Keratinocyte (primary cell): ENCODE data around the gene CACNG7. TPM values are rescaled to one million over a fixed set of nuclear protein-coding genes. Genes with fewer than 3 reads are reported as not detected.

Source experiments
- DNase-seq: peaks from one replicate; pipeline ENCODE4 v3.0.0-alpha.2; 2011; ENCODE audit warnings: low read depth, missing footprints, low spot score
- FAIRE-seq: peaks from 2 replicates; lab custom pipeline; 2011; peaks lifted over from hg19 to GRCh38; lab: Jason Lieb, UNC
- H2AFZ ChIP-seq: 2 replicates; pipeline ENCODE4 v1.6.0; 2012; ENCODE audit warnings: low read length, control low read depth, inconsistent platforms; ENCODE audit not compliant: control insufficient read depth
- H3K27ac ChIP-seq: 2 replicates; pipeline ENCODE4 v1.5.1; 2011; ENCODE audit warnings: low read length; ENCODE audit not compliant: control insufficient read depth, insufficient read depth
- H3K27me3 ChIP-seq: 3 replicates; pipeline ENCODE4 v1.6.0; 2011; ENCODE audit warnings: low read length; ENCODE audit not compliant: control insufficient read depth, insufficient read depth; ENCODE audit errors: extremely low read depth
- H3K36me3 ChIP-seq, 2 experiments: 2 replicates in 1 of 2; 3 replicates in 1 of 2; pipeline ENCODE4 v1.5.1; 2011; ENCODE audit warnings: low read length in 2 of 2, mild to moderate bottlenecking in 1 of 2; ENCODE audit not compliant: control insufficient read depth in 2 of 2, insufficient read depth in 2 of 2; ENCODE audit errors: extremely low read depth in 1 of 2
- H3K4me1 ChIP-seq: 3 replicates; pipeline ENCODE4 v1.5.1; 2011; ENCODE audit warnings: low read length; ENCODE audit not compliant: control insufficient read depth, insufficient read depth; ENCODE audit errors: extremely low read depth
- H3K4me2 ChIP-seq: 3 replicates; pipeline ENCODE4 v1.6.0; 2011; ENCODE audit warnings: low read depth, low read length; ENCODE audit not compliant: control insufficient read depth, insufficient read depth; ENCODE audit errors: extremely low read depth
- H3K4me3 ChIP-seq, 3 experiments: fragments of 200-600 bp in 1 of 3; sonication (generic) in 1 of 3; 2 replicates in 2 of 3; 3 replicates in 1 of 3; pipeline ENCODE4 v1.5.1; 2011 to 2016; ENCODE audit warnings: low read length in 3 of 3, mild to moderate bottlenecking in 3 of 3, control low read depth in 2 of 3, inconsistent platforms in 1 of 3, low read depth in 1 of 3, mixed read lengths in 1 of 3, mixed run types in 1 of 3, moderate library complexity in 1 of 3; ENCODE audit not compliant: control insufficient read depth in 2 of 3, insufficient read depth in 2 of 3; ENCODE audit errors: extremely low read depth in 1 of 3
- H3K79me2 ChIP-seq: 2 replicates; pipeline ENCODE4 v1.6.0; 2012; ENCODE audit warnings: low read length; ENCODE audit not compliant: control insufficient read depth, insufficient read depth
- H3K9ac ChIP-seq: 3 replicates; pipeline ENCODE4 v1.6.0; 2011; ENCODE audit warnings: low read length; ENCODE audit not compliant: control insufficient read depth, insufficient read depth; ENCODE audit errors: extremely low read depth
- H3K9me1 ChIP-seq: 3 replicates; pipeline ENCODE4 v1.6.0; 2011; ENCODE audit warnings: low read length; ENCODE audit not compliant: control insufficient read depth, insufficient read depth; ENCODE audit errors: extremely low read depth
- H3K9me3 ChIP-seq: 2 replicates; pipeline ENCODE4 v1.5.1; 2012; ENCODE audit warnings: low read depth, low read length; ENCODE audit not compliant: control insufficient read depth
- H4K20me1 ChIP-seq: 3 replicates; pipeline ENCODE4 v1.6.0; 2011; ENCODE audit warnings: low read length; ENCODE audit not compliant: control insufficient read depth, insufficient read depth; ENCODE audit errors: extremely low read depth
- EZH2 ChIP-seq: IDR thresholded peaks from one replicate; pipeline ENCODE4 v1.6.1; 2012; ENCODE audit warnings: inconsistent platforms, mild to moderate bottlenecking, low read length, moderate library complexity
- dilution Hi-C: fragments of 300-500 bp; cut with MboI; formaldehyde crosslinking; loops from one replicate; pipeline ENCODE4 v1.7.0; 2020; ENCODE audit warnings: low sequenced_read_pairs; ENCODE audit not compliant: extremely low pct_ligation_motif_present
- polyA plus RNA-seq, 5 experiments: library from polyadenylated mRNA; depleted of rRNA in 3 of 5; stranded (reverse) in 3 of 5; stranded (forward) in 1 of 5; unstranded in 1 of 5; fragments of >200 nt; gene quantifications; 1 replicate in 1 of 5; 2 replicates in 3 of 5; 3 replicates in 1 of 5; pipeline versions ENCODE4 v1.2.1 to v1.2.3, GENCODE V29; 2011 to 2012; ENCODE audit warnings: missing spikeins in 2 of 5, low read depth in 1 of 5, low replicate concordance in 1 of 5
- TF ChIP-seq, protein P1 (sequence below), 3 experiments: IDR thresholded peaks in 1 of 3; conservative IDR thresholded peaks in 1 of 3; optimal IDR thresholded peaks in 1 of 3; 2 replicates in 2 of 3; 3 replicates in 1 of 3; pipeline versions ENCODE3 to v1.5.1; 2011; ENCODE audit warnings: low read length in 3 of 3, mild to moderate bottlenecking in 3 of 3, moderate library complexity in 2 of 3, control low read depth in 1 of 3, inconsistent platforms in 1 of 3; ENCODE audit not compliant: insufficient read depth in 2 of 3; ENCODE audit errors: extremely low read depth in 1 of 3

The CACNG7 gene
- polyA plus RNA-seq, 1 donor (not counting 4 experiments of a cell fraction or from before 2014, with no cell fraction given) = not detected

GRCh38 chr19:53944933-53945332 lies 35.9 kb downstream of the CACNG7 start:
- Histone ChIP-seq H3K4me3 (no peak overlapping the region), H3K27me3 (peaks cover 19% of the 10 kb centered on the region), H3K9me1 (no peaks in the 10 kb centered on the region), H3K4me1 (no peaks in the 10 kb centered on the region), H2AFZ (no peak overlapping the region), H3K9ac (no peak overlapping the region), H4K20me1 (no peaks in the 10 kb centered on the region), H3K4me2 (no peak overlapping the region), H3K36me3 (no peaks in the 10 kb centered on the region), H3K9me3 (no peaks in the 10 kb centered on the region), H3K79me2 (no peaks in the 10 kb centered on the region), H3K27ac (no peak overlapping the region)
- TF ChIP-seq, protein P1, sequence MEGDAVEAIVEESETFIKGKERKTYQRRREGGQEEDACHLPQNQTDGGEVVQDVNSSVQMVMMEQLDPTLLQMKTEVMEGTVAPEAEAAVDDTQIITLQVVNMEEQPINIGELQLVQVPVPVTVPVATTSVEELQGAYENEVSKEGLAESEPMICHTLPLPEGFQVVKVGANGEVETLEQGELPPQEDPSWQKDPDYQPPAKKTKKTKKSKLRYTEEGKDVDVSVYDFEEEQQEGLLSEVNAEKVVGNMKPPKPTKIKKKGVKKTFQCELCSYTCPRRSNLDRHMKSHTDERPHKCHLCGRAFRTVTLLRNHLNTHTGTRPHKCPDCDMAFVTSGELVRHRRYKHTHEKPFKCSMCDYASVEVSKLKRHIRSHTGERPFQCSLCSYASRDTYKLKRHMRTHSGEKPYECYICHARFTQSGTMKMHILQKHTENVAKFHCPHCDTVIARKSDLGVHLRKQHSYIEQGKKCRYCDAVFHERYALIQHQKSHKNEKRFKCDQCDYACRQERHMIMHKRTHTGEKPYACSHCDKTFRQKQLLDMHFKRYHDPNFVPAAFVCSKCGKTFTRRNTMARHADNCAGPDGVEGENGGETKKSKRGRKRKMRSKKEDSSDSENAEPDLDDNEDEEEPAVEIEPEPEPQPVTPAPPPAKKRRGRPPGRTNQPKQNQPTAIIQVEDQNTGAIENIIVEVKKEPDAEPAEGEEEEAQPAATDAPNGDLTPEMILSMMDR (optimal IDR thresholded peaks at IDR 0.05 in 1 of 3, IDR thresholded peaks at IDR 0.05 in 1 of 3, conservative IDR thresholded peaks at IDR 0.05 in 1 of 3; ENCODE audit: extremely low read depth in 1 of 3, insufficient read depth in 2 of 3, low read length in 3 of 3) = no peak
- no peak for TF ChIP-seq EZH2
- dilution Hi-C loops = loop anchor here (25.0 kb wide), 1 partner anchor 92 kb away; no protein-coding TSS in a partner anchor
- no peak for FAIRE-seq
- DNase-seq = no peak

- Histone ChIP-seq H3K4me2 (no peak overlapping the region), H3K36me3 (no peaks in the 10 kb centered on the region), H3K9ac (no peak overlapping the region), H3K27ac (no peak overlapping the region), H3K4me3 (no peak overlapping the region), H2AFZ (no peak overlapping the region), H3K9me3 (no peaks in the 10 kb centered on the region), H3K79me2 (no peaks in the 10 kb centered on the region), H4K20me1 (no peaks in the 10 kb centered on the region), H3K4me1 (no peaks in the 10 kb centered on the region), H3K9me1 (no peaks in the 10 kb centered on the region), H3K27me3 (peaks cover 19% of the 10 kb centered on the region)
- dilution Hi-C loops = loop anchor here (25.0 kb wide), 1 partner anchor 92 kb away; no protein-coding TSS in a partner anchor
- FAIRE-seq = no peak
- no peak for DNase-seq
- no peak for TF ChIP-seq EZH2
- TF ChIP-seq, protein P1 (optimal IDR thresholded peaks at IDR 0.05 in 1 of 3, IDR thresholded peaks at IDR 0.05 in 1 of 3, conservative IDR thresholded peaks at IDR 0.05 in 1 of 3; ENCODE audit: extremely low read depth in 1 of 3, insufficient read depth in 2 of 3, low read length in 3 of 3) = no peak
Observed at GRCh38 chr19:53945441-53945840, 36.4 kb downstream of the CACNG7 start.
